GM19372 (cell line): ENCODE results near the gene GABPB1.

Source experiments
- ATAC-seq: cut with Tn5 transposase; IDR thresholded peaks from one replicate; pipeline ENCODE4 v1.9.1; 2021; ENCODE audit warnings: mild to moderate bottlenecking, low read depth, moderate library complexity; ENCODE audit not compliant: unreplicated experiment

The GABPB1 gene

GRCh38 chr15:50281427-50281826 is 73.6 kb downstream of the GABPB1 start:
- ATAC-seq = no peak

- ATAC-seq = no peak
These were observed 74.7 kb downstream of the GABPB1 start for GRCh38 chr15:50280271-50280670.

GRCh38 chr15:50278496-50278895 is 76.5 kb downstream of the GABPB1 start:
- no peak for ATAC-seq

GRCh38 chr15:50277370-50277769 is 77.6 kb downstream of the GABPB1 start:
- ATAC-seq = no peak

GRCh38 chr15:50275908-50276307 is 79.1 kb downstream of the GABPB1 start:
- no peak for ATAC-seq

- no peak for ATAC-seq
These were observed 79.9 kb downstream of the GABPB1 start for GRCh38 chr15:50275091-50275490.

GRCh38 chr15:50267577-50267976 is 87.4 kb downstream of the GABPB1 start:
- no peak for ATAC-seq

GRCh38 chr15:50265620-50266019 is 89.4 kb downstream of the GABPB1 start, which contains the start of gene HDC:
Gene HDC, minus strand, starts transcription at chr15:50265726. Its CDS starts 103 bp downstream, at chr15:50265623.
- ATAC-seq = no peak

- ATAC-seq = no peak
These were observed 92.5 kb downstream of the GABPB1 start for GRCh38 chr15:50262533-50262932.

- no peak for ATAC-seq
These were observed 93.0 kb downstream of the GABPB1 start for GRCh38 chr15:50261981-50262380.

GRCh38 chr15:50260969-50261496 is 94.0 kb downstream of the GABPB1 start:
- ATAC-seq = peak; percentile 54

- no peak for ATAC-seq
These were observed 95.7 kb downstream of the GABPB1 start for GRCh38 chr15:50259276-50259675.

- no peak for ATAC-seq
These were observed 97.1 kb downstream of the GABPB1 start for GRCh38 chr15:50257924-50258323.

- ATAC-seq = no peak
These were observed 97.7 kb downstream of the GABPB1 start for GRCh38 chr15:50257332-50257731.

GRCh38 chr15:50256188-50257041 is 98.6 kb downstream of the GABPB1 start:
- no peak for ATAC-seq

GRCh38 chr15:50252556-50252955 is 102.4 kb downstream of the GABPB1 start:
- ATAC-seq = no peak

- ATAC-seq = no peak
These were observed 103.3 kb downstream of the GABPB1 start for GRCh38 chr15:50251638-50252182.

GRCh38 chr15:50250760-50251394 is 104.1 kb downstream of the GABPB1 start:
- ATAC-seq = no peak

GRCh38 chr15:50249704-50250103 is 105.3 kb downstream of the GABPB1 start:
- no peak for ATAC-seq

GRCh38 chr15:50248994-50249582 is 105.9 kb downstream of the GABPB1 start:
- ATAC-seq = no peak
